Activated CD4-positive, alpha-beta T cell treated with anti-CD3 and anti-CD28 coated beads, Interleukin-2, amount 10 ng/mL, durations not matched to agents 24 days and 14 days (primary cell): ENCODE results near the gene TADA2B. TPM values are rescaled to one million over a fixed set of nuclear protein-coding genes. Genes with fewer than 3 reads are reported as not detected.

Experiments used
- DNase-seq: peaks from one replicate; pipeline ENCODE4 v3.0.0; 2022
- H3K27ac Mint-ChIP-seq: one replicate; pipeline ENCODE4 v1.8.0; 2022; ENCODE audit warnings: mild to moderate bottlenecking, mixed read lengths
- H3K27me3 Mint-ChIP-seq: one replicate; pipeline ENCODE4 v1.8.0; 2022; ENCODE audit warnings: mixed read lengths
- H3K36me3 Mint-ChIP-seq: one replicate; pipeline ENCODE4 v1.8.0; 2022; ENCODE audit warnings: low read depth, mild to moderate bottlenecking, mixed read lengths
- H3K4me1 Mint-ChIP-seq: one replicate; pipeline ENCODE4 v1.8.0; 2021; ENCODE audit warnings: mixed read lengths
- H3K4me3 Mint-ChIP-seq: one replicate; pipeline ENCODE4 v1.8.0; 2022; ENCODE audit warnings: mild to moderate bottlenecking, moderate library complexity, mixed read lengths
- H3K9me3 Mint-ChIP-seq: one replicate; pipeline ENCODE4 v1.8.0; 2021; ENCODE audit warnings: mixed read lengths
- intact Hi-C: fragments of 100-400 bp; cut with micrococcal nuclease; formaldehyde crosslinking; loops from one replicate; pipeline ENCODE4 v1.15.1; 2023
- total RNA-seq: library from RNA; stranded (reverse); gene quantifications from 2 replicates; pipeline ENCODE4 v1.2.3, GENCODE V29; 2022

TADA2B gene
- total RNA-seq, 1 donor from 2014 or later, result 12.9 TPM

DNA sequence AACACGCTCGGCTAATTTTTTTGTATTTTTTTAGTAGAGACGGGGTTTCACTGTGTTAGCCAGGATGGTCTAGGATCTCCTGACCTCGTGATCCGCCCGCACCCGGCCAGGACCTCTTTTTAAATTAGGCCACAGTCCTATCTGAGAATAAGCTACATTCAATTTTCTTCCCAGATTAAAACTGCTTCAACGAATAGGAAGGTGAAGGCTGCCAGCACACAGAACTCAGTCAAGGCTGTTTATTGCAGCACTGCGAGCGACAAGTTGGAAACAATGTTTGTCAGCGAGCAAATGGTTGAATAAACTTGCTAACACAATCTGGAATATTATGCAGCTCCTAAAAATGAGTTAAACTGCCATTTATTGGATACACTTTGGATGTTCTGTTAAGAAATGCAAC lies 22.8 kb downstream of the TADA2B start:
- intact Hi-C loops, result no loop called here
- Mint-ChIP-seq H3K36me3 (peaks cover 52% of the 10 kb centered on the region), H3K4me3 (peak overlapping the region; percentile 90), H3K4me1 (peaks cover 29% of the 10 kb centered on the region), H3K27me3 (peaks cover 2% of the 10 kb centered on the region), H3K27ac (no peak overlapping the region), H3K9me3 (no peaks in the 10 kb centered on the region)
- DNase-seq, result no peak

DNA sequence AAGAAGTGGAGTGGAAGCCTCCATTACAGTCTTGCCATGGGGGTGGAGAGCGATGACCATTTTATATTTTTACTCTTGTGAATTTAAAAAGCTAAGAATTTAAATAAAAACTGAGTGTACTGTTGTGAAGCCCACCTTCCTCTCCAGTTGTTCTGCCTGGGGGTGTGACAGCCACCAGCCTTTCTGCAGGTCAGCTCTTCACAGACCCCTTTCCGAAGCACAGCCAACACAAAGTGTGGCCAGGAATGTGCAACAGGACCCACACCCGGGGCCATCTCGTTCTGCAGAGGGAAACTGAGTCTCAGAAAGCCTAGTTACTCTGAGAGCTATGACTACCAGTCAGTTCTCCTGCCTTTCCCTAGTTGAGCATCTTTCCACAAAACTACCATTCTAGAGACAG lies 23.3 kb downstream of the TADA2B start:
- Mint-ChIP-seq H3K27me3 (peaks cover 6% of the 10 kb centered on the region), H3K27ac (peak overlapping the region; percentile 89), H3K4me1 (peaks cover 29% of the 10 kb centered on the region), H3K9me3 (no peaks in the 10 kb centered on the region), H3K4me3 (peak overlapping the region; percentile 90), H3K36me3 (peaks cover 47% of the 10 kb centered on the region)
- DNase-seq, result peak; percentile 57
- intact Hi-C loops, result no loop called here

DNA sequence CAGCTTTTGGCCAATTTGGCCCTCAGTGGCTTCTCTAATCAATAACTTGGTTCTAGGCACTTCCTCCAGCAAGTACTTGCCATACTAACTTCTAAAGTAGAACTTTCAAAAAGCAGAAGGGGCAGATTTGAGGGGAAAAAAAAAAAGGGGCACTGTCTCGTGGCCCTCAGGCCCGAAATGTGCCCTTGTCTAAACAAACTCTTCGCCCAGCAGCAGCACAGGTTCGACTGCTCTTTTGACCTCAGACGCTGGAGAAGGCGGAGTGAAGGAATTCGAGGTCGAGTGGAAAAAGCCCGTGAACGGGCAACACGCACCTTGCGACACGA lies 23.9 kb downstream of the TADA2B start:
- no peak for DNase-seq
- Mint-ChIP-seq H3K9me3 (no peaks in the 10 kb centered on the region), H3K36me3 (peaks cover 42% of the 10 kb centered on the region), H3K27me3 (peaks cover 10% of the 10 kb centered on the region), H3K4me3 (peak overlapping the region; percentile 90), H3K27ac (peak overlapping the region; percentile 89), H3K4me1 (peaks cover 29% of the 10 kb centered on the region)
- intact Hi-C loops, result no loop called here

DNA sequence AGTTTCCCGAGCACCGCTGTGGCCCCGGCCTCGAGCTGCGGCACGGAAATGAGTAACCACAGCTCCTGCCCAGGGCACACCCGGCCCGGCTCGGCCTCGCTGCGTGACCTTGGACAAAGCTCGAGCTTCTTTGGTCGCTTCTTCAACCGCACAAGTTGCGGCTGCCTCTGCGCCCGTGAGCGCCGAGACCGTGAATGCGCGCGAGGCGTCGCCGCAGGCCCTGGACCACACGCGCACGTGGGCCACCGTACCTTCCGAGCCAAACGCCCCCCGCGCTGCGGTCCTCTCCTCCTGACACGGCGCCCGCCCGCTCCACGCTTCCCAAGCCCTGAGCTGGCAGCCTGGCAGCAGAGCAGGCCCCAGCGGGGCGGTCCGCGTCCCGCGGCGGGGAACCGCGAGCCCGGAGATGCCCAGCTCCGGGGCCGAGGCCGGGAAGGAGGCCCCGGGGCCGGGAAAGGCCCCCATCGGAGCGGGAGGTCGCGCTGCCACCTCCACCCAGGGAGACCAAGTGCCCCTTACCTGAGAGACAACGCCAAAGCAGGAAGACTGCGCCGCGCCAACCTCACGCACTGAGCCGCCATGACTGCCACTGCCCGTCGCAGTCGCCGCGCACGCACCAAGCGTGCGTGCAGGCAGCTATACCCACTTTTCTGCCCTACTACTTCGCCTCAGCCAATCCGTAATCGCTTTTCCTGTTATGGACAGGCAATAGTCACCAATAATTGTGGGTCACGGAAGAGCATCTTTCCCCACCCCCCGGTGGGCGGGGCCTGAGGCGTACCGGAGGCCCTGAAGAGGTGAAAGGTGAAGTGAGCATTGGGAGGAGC lies 24.5 kb downstream of the TADA2B start, which contains the start of gene GRPEL1:
Gene GRPEL1, minus strand, starts transcription at position 613 of the 827 bp plus-strand sequence. Its CDS starts 32 bp downstream, at position 581.
- H3K4me1 Mint-ChIP-seq, result peaks cover 29% of the 10 kb centered on the region
- peak; percentile 100 for DNase-seq
- H3K27ac Mint-ChIP-seq, result peak within 1 kb of the TSS; percentile 94
- intact Hi-C loops, result loop anchor here (1.0 kb wide), 8 partner anchors 24 to 427 kb away; partner anchors contain the start of genes MRFAP1, TADA2B and TBC1D14
- peaks cover 15% of the 10 kb centered on the region for H3K27me3 Mint-ChIP-seq
- H3K4me3 Mint-ChIP-seq, result peak within 1 kb of the TSS; percentile 90
- H3K9me3 Mint-ChIP-seq, result no peaks in the 10 kb centered on the region
- peaks cover 38% of the 10 kb centered on the region for H3K36me3 Mint-ChIP-seq

DNA sequence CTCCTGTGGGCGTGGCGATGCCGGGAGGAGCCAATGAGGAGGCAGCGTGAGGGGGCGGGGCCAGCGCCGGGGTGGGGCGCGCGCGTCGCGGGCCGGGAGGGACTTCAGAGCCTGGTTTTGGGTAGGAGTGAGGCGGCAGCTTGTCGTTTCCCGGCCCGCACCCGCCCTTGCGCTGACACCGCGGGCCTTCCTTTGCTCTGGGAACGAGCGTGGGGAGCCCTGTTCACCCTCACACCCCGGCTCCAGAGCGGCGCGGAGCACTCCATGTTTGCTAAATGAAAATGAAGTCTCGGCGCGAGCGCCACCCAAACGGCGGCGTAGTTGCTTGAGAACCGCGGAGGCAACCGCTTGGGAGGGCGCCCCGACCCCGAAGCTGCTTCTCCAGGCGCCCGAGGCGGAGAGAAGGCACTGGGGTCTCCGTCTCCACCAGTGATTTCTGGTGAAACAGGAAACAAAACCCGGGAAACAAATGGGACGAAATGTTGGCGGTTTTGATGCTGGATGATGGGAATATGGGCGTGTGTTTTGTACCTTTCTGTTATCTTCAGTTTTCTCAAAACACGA lies 25.2 kb downstream of the TADA2B start:
- H3K4me1 Mint-ChIP-seq, result peaks cover 29% of the 10 kb centered on the region
- DNase-seq, result no peak

DNA sequence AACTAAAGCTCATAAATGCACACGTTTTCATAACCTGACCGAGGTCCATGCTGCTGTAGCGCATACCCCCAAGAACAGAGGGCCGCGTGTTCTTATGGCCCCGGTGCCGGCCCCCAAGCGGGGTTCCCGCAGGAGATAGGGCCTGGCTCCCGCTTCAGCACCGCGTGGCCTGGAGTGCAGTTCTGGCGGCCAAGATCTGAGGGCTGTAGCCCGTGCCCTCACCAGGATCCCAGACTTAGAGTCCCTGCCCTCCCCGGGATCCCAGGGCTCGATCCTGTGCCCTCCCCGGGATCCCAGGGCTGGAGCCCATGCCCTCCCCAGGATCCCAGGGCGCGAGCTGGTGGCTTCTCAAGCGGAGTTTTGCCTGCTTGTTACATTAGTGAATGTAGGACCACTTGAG lies 25.7 kb downstream of the TADA2B start:
- H3K36me3 Mint-ChIP-seq, result peaks cover 26% of the 10 kb centered on the region
- peak overlapping the region; percentile 90 for H3K4me3 Mint-ChIP-seq
- peaks cover 28% of the 10 kb centered on the region for H3K4me1 Mint-ChIP-seq
- intact Hi-C loops, result loop anchor here (1.0 kb wide), 8 partner anchors 26 to 429 kb away; partner anchors contain the start of genes MRFAP1, TADA2B and TBC1D14
- peak overlapping the region; percentile 94 for H3K27ac Mint-ChIP-seq
- no peaks in the 10 kb centered on the region for H3K9me3 Mint-ChIP-seq
- peak; percentile 65 for DNase-seq
- peaks cover 15% of the 10 kb centered on the region for H3K27me3 Mint-ChIP-seq

More for the DNA sequence above, 25.2 kb downstream of the TADA2B start:
- intact Hi-C loops, result loop anchor here (1.0 kb wide), 8 partner anchors 25 to 428 kb away; partner anchors contain the start of genes MRFAP1, TADA2B and TBC1D14
- H3K36me3 Mint-ChIP-seq, result peaks cover 31% of the 10 kb centered on the region
- no peaks in the 10 kb centered on the region for H3K9me3 Mint-ChIP-seq
- peak overlapping the region; percentile 90 for H3K4me3 Mint-ChIP-seq
- H3K27ac Mint-ChIP-seq, result peak overlapping the region; percentile 94
- H3K27me3 Mint-ChIP-seq, result peaks cover 15% of the 10 kb centered on the region

DNA sequence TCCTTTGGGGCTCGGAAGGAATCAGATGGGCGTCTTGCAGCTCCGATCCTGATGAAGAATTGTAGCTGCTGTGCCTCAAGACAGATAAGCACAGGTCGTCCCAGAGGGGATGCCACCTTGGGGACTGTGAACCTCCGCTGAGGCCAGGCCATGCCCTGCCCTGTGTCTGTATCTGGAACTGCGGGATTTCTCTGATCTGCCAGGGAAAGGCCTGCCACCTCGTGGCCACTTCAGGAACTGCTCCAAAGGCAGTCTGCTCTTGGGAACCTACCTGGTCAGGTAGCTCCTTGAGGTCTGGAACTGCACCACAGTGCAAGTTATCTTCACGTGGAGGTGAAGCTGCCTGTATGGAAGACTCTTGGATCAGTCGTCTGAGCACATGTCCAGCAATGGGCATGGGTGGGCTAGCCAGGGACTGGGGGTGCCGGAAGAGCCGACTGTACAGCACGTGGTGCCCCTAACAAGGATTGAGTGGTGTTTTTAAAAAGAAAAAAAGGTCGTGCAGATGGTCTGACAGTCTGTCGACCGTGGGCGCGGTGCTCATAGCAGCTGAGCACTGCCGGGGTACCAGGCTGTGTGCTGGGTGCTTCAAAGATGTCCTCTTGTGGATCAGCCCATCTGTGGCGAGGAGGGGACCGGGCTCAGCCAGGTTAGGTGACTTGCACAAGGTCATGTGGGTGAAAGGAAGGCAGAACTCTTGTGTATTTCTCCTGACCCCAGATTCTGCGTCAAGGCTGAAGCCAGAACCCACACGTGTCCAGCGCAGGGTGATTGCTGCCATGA lies 27.7 kb downstream of the TADA2B start:
- peak; percentile 96 for DNase-seq
- intact Hi-C loops, result loop anchor here (1.0 to 5.0 kb wide), 2 partner anchors 99 to 197 kb away; no protein-coding TSS in a partner anchor
- Mint-ChIP-seq H3K9me3 (no peaks in the 10 kb centered on the region), H3K27ac (peak overlapping the region; percentile 8), H3K27me3 (peaks cover 15% of the 10 kb centered on the region), H3K4me1 (peaks cover 16% of the 10 kb centered on the region), H3K36me3 (peaks cover 13% of the 10 kb centered on the region), H3K4me3 (peak overlapping the region; percentile 20)

DNA sequence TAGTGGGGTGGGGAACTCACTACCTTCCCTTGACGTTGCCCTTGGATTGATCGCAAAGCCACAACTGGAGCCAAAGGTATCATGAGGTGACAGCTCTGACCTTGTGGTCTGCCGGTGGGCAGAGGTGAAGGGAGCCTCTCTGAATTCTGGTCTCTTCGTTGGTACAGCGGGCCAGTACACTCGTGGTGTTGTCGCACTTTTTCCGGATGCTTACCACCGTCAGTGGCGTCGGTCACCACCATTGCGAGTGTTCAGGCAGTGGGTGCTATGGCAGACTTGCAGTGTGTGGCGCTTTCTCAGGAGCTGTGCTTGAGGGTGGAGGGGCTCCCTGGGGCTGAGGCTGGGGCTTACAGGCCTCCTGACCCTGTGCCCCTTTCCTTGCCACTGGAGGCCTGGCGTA lies 29.9 kb downstream of the TADA2B start:
- Mint-ChIP-seq H3K27ac (no peak overlapping the region), H3K9me3 (no peaks in the 10 kb centered on the region), H3K27me3 (peaks cover 17% of the 10 kb centered on the region), H3K36me3 (peaks cover under 1% of the 10 kb centered on the region), H3K4me1 (peaks cover 5% of the 10 kb centered on the region), H3K4me3 (no peak overlapping the region)
- intact Hi-C loops, result loop anchor here (5.0 kb wide), 1 partner anchor 101 kb away; no protein-coding TSS in a partner anchor
- DNase-seq, result peak; percentile 55

DNA sequence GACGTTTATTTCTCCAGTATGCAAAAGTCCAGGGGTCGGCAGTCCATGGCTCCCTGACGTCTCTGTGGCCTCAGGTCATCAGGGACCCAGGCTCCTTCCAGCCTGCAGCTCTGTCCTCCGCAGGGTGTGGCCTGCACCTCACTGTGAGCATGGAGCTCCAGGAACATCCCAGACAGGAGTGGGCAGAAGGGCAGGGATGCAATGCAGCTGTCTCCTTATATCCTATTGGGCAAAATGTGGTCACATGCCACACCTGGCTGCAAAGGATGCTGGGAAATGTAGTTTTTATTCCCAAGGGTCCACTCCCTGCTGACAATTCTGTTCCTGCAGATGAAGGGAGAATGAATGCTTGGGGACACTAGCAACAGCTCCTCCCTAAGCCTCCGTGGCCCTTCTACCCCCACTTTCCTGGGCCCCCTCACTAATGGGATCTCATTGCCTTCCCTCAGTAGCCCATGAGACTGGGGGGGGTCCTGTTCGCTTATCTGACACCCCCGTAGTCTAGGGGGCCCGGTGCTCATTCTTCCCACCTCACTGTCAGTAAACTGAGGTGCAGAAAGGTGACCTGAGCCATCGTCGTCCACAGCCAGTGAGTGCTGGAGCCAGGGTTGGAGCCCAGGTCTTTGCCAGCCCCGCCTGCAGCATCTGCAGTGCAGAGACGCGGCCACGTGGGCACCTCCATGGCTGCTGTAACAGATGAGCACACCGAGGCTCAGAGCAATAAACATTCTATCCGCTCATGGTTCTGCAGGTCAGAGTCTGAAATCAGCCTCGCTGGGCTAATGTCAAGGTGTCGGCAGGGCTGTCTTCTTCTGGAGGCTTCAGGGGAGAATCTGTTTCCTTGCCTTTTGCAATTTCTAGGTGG lies 30.6 kb downstream of the TADA2B start:
- Mint-ChIP-seq H3K27ac (no peak overlapping the region), H3K36me3 (no peaks in the 10 kb centered on the region), H3K4me1 (peaks cover 5% of the 10 kb centered on the region), H3K9me3 (no peaks in the 10 kb centered on the region), H3K4me3 (no peak overlapping the region), H3K27me3 (peaks cover 17% of the 10 kb centered on the region)
- intact Hi-C loops, result loop anchor here (5.0 kb wide), 1 partner anchor 101 kb away; no protein-coding TSS in a partner anchor
- peak; percentile 78 for DNase-seq

DNA sequence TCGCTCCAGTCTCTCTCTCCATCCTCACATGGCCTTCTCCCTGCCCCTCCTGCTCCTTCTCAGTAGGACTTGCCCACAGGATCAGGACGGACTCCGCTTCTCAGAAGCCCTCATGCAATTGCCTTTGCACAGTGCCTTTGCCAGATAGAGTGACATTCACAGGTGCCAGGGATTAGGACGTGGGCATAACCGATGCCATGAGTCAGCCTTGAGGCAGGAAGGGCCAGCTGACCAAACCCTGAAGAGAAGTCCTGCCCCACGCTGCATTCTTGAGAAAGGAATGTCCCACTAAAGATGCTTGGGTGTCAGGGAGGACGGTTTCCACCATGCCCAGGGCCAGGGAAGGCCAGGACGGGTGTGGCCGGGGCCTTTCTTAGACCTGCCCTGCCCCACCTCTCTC lies 31.3 kb downstream of the TADA2B start:
- intact Hi-C loops, result loop anchor here (5.0 kb wide), 1 partner anchor 102 kb away; no protein-coding TSS in a partner anchor
- no peak overlapping the region for H3K4me3 Mint-ChIP-seq
- peaks cover 21% of the 10 kb centered on the region for H3K27me3 Mint-ChIP-seq
- H3K9me3 Mint-ChIP-seq, result no peaks in the 10 kb centered on the region
- H3K4me1 Mint-ChIP-seq, result peaks cover 6% of the 10 kb centered on the region
- DNase-seq, result no peak
- no peak overlapping the region for H3K27ac Mint-ChIP-seq
- no peaks in the 10 kb centered on the region for H3K36me3 Mint-ChIP-seq

DNA sequence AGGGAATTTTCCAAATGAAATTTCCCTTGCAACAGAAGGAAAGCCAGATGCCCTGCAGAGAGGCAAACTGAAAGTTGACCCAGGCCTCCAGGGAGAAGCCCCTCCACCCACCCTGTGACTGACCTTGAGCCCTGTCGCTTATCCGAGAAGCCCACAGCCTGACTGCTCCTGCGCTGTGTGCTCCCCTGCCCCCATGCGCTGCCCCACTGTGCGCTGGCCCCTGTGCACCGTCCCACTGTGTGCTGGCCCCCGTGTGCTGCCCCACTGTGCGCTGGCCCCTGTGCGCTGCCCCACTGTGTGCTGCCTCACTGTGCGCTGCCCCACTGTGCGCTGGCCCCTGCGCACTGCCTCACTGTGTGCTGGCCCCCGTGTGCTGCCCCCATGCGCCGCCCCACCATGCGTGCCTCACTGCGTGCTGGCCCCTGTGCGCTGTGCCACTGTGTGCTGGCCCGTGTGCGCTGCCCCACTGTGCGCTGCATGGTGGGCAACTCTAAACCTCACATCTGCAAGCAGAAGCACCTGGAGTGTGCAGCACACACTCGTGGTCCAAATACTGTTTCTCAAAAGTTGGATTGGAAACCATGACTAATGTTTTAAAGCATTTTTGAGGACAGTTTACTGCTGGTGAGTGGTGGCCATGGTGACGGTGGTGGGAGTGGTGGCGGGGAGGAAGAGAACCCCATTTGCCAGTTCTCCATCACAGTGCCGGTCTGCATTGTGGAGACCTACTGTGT lies 33.0 kb downstream of the TADA2B start:
- no peaks in the 10 kb centered on the region for H3K9me3 Mint-ChIP-seq
- no peaks in the 10 kb centered on the region for H3K36me3 Mint-ChIP-seq

DNA sequence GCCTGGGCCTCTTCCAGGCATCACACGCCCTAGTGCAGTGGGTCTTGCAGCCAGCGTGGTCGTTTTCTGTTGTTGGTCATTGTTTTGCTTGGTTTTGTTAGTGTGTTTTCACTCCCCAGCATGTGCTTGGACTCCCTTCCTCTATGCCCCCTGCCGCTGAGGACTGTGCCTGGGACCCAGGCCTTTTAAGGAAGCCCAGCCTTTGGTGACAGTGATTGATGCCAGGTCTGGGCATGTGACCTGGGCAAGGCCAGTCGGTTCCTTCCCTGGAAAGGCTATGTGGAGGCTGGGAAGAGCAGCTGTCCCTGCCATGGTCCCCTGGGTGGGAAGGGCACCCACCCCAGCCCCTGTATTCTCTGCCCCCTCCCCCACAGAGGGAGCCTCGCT lies 33.5 kb downstream of the TADA2B start:
- intact Hi-C loops, result no loop called here
- H3K36me3 Mint-ChIP-seq, result no peaks in the 10 kb centered on the region
- peaks cover 33% of the 10 kb centered on the region for H3K27me3 Mint-ChIP-seq
- H3K4me3 Mint-ChIP-seq, result no peak overlapping the region
- H3K9me3 Mint-ChIP-seq, result no peaks in the 10 kb centered on the region
- DNase-seq, result no peak
- peaks cover 2% of the 10 kb centered on the region for H3K4me1 Mint-ChIP-seq
- H3K27ac Mint-ChIP-seq, result no peak overlapping the region

More for the DNA sequence above, 33.0 kb downstream of the TADA2B start:
- intact Hi-C loops, result no loop called here
- Mint-ChIP-seq H3K27ac (no peak overlapping the region), H3K4me1 (peaks cover 2% of the 10 kb centered on the region), H3K4me3 (no peak overlapping the region), H3K27me3 (peaks cover 33% of the 10 kb centered on the region)
- DNase-seq, result no peak
